ENCODE data around the gene CAMTA1.

The CAMTA1 gene

DNA sequence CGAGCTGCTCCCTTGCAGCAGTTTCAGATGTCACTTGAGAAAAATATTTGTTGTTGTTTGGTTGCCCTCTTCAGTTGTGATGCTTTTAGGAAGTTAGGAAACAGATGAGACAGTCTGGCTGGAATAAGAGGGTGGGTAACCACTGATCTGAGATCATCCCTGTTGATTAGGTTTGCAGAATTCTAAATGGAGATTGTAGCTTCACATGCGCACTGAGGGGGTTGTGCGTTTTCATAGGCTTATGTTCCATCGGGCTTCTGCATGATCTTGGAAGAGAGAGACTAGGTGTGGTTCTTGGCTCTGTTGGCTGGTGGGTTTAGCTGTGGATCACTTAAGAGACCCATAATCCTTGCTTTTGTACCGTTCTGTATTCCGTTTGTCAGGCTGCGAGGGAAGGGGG lies 108.1 kb downstream of the CAMTA1 start:
- Histone ChIP-seq H3K79me2 (ENCODE audit: insufficient read depth, low read length) (no peaks in the 10 kb centered on the region), H3K27me3 (ENCODE audit: insufficient read depth, low read length, poor library complexity) (no peaks in the 10 kb centered on the region), H4K20me1 (ENCODE audit: insufficient read depth, low read length) (peaks cover 7% of the 10 kb centered on the region), H3K27ac (ENCODE audit: low read length) (no peak overlapping the region), H3K4me1 (ENCODE audit: insufficient read depth, low read length) (no peaks in the 10 kb centered on the region), H3K9ac (ENCODE audit: low read depth, low read length) (no peak overlapping the region), H3K4me3 (ENCODE audit: low read depth in 1 of 2, low read length in 2 of 2) (no peak overlapping the region), H3K36me3 (ENCODE audit: insufficient read depth, low read length) (no peaks in the 10 kb centered on the region), H3K4me2 (ENCODE audit: insufficient read depth, low read length) (no peak overlapping the region), H2AFZ (ENCODE audit: low read depth, low read length) (no peak overlapping the region), H3K9me3 (ENCODE audit: insufficient read depth, low read length, severe bottlenecking) (no peaks in the 10 kb centered on the region)
- ATAC-seq (ENCODE audit: insufficient read depth, low read depth) (no peak), DNase-seq (no peak)
- no peak for TF ChIP-seq EZH2 (IDR thresholded peaks at IDR 0.05; ENCODE audit: borderline replicate concordance, low read depth, low read length, severe bottlenecking)
- TF ChIP-seq, protein P1, sequence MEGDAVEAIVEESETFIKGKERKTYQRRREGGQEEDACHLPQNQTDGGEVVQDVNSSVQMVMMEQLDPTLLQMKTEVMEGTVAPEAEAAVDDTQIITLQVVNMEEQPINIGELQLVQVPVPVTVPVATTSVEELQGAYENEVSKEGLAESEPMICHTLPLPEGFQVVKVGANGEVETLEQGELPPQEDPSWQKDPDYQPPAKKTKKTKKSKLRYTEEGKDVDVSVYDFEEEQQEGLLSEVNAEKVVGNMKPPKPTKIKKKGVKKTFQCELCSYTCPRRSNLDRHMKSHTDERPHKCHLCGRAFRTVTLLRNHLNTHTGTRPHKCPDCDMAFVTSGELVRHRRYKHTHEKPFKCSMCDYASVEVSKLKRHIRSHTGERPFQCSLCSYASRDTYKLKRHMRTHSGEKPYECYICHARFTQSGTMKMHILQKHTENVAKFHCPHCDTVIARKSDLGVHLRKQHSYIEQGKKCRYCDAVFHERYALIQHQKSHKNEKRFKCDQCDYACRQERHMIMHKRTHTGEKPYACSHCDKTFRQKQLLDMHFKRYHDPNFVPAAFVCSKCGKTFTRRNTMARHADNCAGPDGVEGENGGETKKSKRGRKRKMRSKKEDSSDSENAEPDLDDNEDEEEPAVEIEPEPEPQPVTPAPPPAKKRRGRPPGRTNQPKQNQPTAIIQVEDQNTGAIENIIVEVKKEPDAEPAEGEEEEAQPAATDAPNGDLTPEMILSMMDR (IDR thresholded peaks at IDR 0.05; ENCODE audit: borderline replicate concordance, extremely low read depth, low read length, poor library complexity, severe bottlenecking), result no peak

DNA sequence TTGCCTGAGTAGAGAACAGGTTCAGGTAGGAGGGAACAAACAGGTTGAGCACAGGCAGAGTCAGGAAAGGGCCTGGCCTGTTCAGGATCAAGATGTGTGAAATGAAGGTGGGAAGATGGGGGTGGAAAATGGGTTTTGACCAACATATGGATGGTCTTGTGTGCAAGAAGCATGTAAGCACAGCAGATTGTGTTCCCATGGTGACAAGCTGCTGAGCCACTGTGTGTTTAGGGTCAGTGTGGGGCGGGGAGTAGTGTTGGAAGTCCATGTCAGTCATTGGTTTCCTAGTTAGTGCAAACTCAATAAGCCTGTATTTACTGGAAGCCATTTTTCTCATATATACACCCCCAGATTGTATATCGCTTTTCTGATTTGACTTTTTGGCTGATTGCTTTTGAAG lies 111.9 kb downstream of the CAMTA1 start:
- Histone ChIP-seq H3K9me3 (ENCODE audit: insufficient read depth, low read length, severe bottlenecking) (no peaks in the 10 kb centered on the region), H3K9ac (ENCODE audit: low read depth, low read length) (no peak overlapping the region), H3K4me1 (ENCODE audit: insufficient read depth, low read length) (no peaks in the 10 kb centered on the region), H4K20me1 (ENCODE audit: insufficient read depth, low read length) (peaks cover 6% of the 10 kb centered on the region), H2AFZ (ENCODE audit: low read depth, low read length) (no peak overlapping the region), H3K79me2 (ENCODE audit: insufficient read depth, low read length) (no peaks in the 10 kb centered on the region), H3K27ac (ENCODE audit: low read length) (no peak overlapping the region), H3K27me3 (ENCODE audit: insufficient read depth, low read length, poor library complexity) (no peaks in the 10 kb centered on the region), H3K36me3 (ENCODE audit: insufficient read depth, low read length) (no peaks in the 10 kb centered on the region), H3K4me3 (ENCODE audit: low read depth in 1 of 2, low read length in 2 of 2) (no peak overlapping the region), H3K4me2 (ENCODE audit: insufficient read depth, low read length) (no peak overlapping the region)
- no peak for TF ChIP-seq EZH2 (IDR thresholded peaks at IDR 0.05; ENCODE audit: borderline replicate concordance, low read depth, low read length, severe bottlenecking)
- TF ChIP-seq, protein P1 (IDR thresholded peaks at IDR 0.05; ENCODE audit: borderline replicate concordance, extremely low read depth, low read length, poor library complexity, severe bottlenecking), result no peak
- no peak for ATAC-seq (ENCODE audit: insufficient read depth, low read depth)
- no peak for DNase-seq

DNA sequence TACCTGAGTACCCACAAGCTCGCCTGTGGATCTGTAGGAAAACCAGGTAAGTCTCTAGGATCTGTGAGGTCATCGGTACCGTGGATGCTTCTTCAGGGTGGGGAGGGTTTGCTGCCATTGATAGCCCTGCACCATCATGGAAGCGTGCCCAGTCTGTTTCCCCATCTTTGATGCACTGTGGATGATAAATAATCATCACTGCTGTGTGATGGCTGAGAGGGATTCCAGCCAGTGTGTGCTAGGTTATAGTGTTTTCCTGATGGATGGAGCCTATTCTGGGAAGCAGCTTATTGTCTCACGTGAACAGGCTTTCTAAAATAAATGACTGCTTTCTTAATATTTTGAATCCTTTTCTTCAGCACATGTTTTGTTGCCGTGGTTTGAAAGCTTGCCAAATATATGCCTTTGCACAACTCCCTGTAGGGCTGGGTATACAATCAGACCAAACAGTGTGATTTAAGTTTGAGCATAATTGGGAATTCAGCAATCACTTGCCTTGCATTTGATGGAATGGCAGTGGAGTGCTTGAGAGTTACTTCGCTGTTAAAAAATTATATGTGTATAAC lies 113.8 kb downstream of the CAMTA1 start:
- no peak overlapping the region for H3K27ac ChIP-seq (ENCODE audit: low read length)
- H3K4me3 ChIP-seq (ENCODE audit: low read depth in 1 of 2, low read length in 2 of 2), result no peak overlapping the region
- no peaks in the 10 kb centered on the region for H3K9me3 ChIP-seq (ENCODE audit: insufficient read depth, low read length, severe bottlenecking)
- no peaks in the 10 kb centered on the region for H3K79me2 ChIP-seq (ENCODE audit: insufficient read depth, low read length)
- H3K27me3 ChIP-seq (ENCODE audit: insufficient read depth, low read length, poor library complexity), result no peaks in the 10 kb centered on the region
- H3K36me3 ChIP-seq (ENCODE audit: insufficient read depth, low read length), result no peaks in the 10 kb centered on the region
- no peak overlapping the region for H3K4me2 ChIP-seq (ENCODE audit: insufficient read depth, low read length)
- H3K4me1 ChIP-seq (ENCODE audit: insufficient read depth, low read length), result no peaks in the 10 kb centered on the region
- DNase-seq (no peak), ATAC-seq (ENCODE audit: insufficient read depth, low read depth) (no peak)
- H3K9ac ChIP-seq (ENCODE audit: low read depth, low read length), result no peak overlapping the region
- H2AFZ ChIP-seq (ENCODE audit: low read depth, low read length), result no peak overlapping the region
- TF ChIP-seq EZH2 (IDR thresholded peaks at IDR 0.05; ENCODE audit: borderline replicate concordance, low read depth, low read length, severe bottlenecking), result no peak
- TF ChIP-seq, protein P1 (IDR thresholded peaks at IDR 0.05; ENCODE audit: borderline replicate concordance, extremely low read depth, low read length, poor library complexity, severe bottlenecking), result no peak
- peaks cover 6% of the 10 kb centered on the region for H4K20me1 ChIP-seq (ENCODE audit: insufficient read depth, low read length)

DNA sequence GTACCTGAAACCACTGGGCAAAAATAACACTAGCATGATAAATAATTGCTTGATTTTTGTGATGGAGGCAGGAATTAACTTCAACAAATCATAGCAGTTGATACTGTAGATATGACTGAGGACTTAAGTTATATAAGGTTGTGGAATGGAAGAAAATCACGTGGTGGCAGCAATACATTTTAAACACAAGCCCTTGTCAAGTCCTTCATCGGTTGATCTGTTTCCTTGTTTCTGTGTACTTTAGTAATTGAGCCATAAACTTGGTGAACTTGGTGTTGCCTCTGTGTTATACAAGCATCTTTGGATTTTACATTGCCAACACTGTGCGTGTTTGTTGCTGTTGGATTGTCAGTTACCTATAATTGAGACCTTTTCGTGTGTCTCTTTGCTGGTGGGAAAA lies 114.4 kb downstream of the CAMTA1 start:
- TF ChIP-seq, protein P1 (IDR thresholded peaks at IDR 0.05; ENCODE audit: borderline replicate concordance, extremely low read depth, low read length, poor library complexity, severe bottlenecking), result no peak
- no peak for TF ChIP-seq EZH2 (IDR thresholded peaks at IDR 0.05; ENCODE audit: borderline replicate concordance, low read depth, low read length, severe bottlenecking)
- Histone ChIP-seq H3K27me3 (ENCODE audit: insufficient read depth, low read length, poor library complexity) (no peaks in the 10 kb centered on the region), H3K9me3 (ENCODE audit: insufficient read depth, low read length, severe bottlenecking) (no peaks in the 10 kb centered on the region), H3K36me3 (ENCODE audit: insufficient read depth, low read length) (no peaks in the 10 kb centered on the region), H2AFZ (ENCODE audit: low read depth, low read length) (no peak overlapping the region), H3K79me2 (ENCODE audit: insufficient read depth, low read length) (no peaks in the 10 kb centered on the region), H3K4me1 (ENCODE audit: insufficient read depth, low read length) (no peaks in the 10 kb centered on the region), H3K9ac (ENCODE audit: low read depth, low read length) (no peak overlapping the region), H4K20me1 (ENCODE audit: insufficient read depth, low read length) (peaks cover 6% of the 10 kb centered on the region), H3K27ac (ENCODE audit: low read length) (no peak overlapping the region), H3K4me3 (ENCODE audit: low read depth in 1 of 2, low read length in 2 of 2) (no peak overlapping the region), H3K4me2 (ENCODE audit: insufficient read depth, low read length) (no peak overlapping the region)
- no peak for DNase-seq
- ATAC-seq (ENCODE audit: insufficient read depth, low read depth), result no peak

Measured in DND-41 (cell line).